H9 (cell line): ENCODE results near the gene LRRC27. TPM values are rescaled to one million over a fixed set of nuclear protein-coding genes. Genes with fewer than 3 reads are reported as not detected.

ENCODE experiments used
- DNase-seq: peaks from one replicate; pipeline ENCODE4 v3.0.0-alpha.2; 2017
- H2AFZ ChIP-seq: one replicate; pipeline ENCODE4 v1.6.1; 2013; ENCODE audit warnings: mild to moderate bottlenecking, low read length, control low read depth, moderate library complexity
- H2AK5ac ChIP-seq: 2 replicates; pipeline ENCODE4 v1.6.1; 2013; ENCODE audit warnings: low read length, control low read depth, mixed read lengths; ENCODE audit not compliant: insufficient read length
- H2BK120ac ChIP-seq: one replicate; pipeline ENCODE4 v1.6.1; 2013; ENCODE audit warnings: low read depth, mild to moderate bottlenecking, low read length, control low read depth, inconsistent platforms; ENCODE audit not compliant: poor library complexity, severe bottlenecking
- H2BK12ac ChIP-seq: 2 replicates; pipeline ENCODE4 v1.6.1; 2013; ENCODE audit warnings: low read length, control low read depth, mixed read lengths, low read depth; ENCODE audit not compliant: insufficient read length
- H2BK15ac ChIP-seq: 2 replicates; pipeline ENCODE4 v1.6.1; 2013; ENCODE audit warnings: low read depth, low read length, control low read depth
- H2BK20ac ChIP-seq: one replicate; pipeline ENCODE4 v1.6.1; 2013; ENCODE audit warnings: low read depth, mild to moderate bottlenecking, low read length, control low read depth, inconsistent platforms; ENCODE audit not compliant: poor library complexity, severe bottlenecking
- H2BK5ac ChIP-seq: 2 replicates; pipeline ENCODE4 v1.6.1; 2013; ENCODE audit warnings: low read length, control low read depth, mixed read lengths; ENCODE audit not compliant: insufficient read length
- H3K14ac ChIP-seq: 2 replicates; pipeline ENCODE4 v1.6.1; 2013; ENCODE audit warnings: low read length, control low read depth; ENCODE audit not compliant: insufficient read depth
- H3K18ac ChIP-seq: 2 replicates; pipeline ENCODE4 v1.6.1; 2013; ENCODE audit warnings: low read depth, mild to moderate bottlenecking, mixed read lengths, low read length, control low read depth; ENCODE audit not compliant: insufficient read length
- H3K23ac ChIP-seq: 2 replicates; pipeline ENCODE4 v1.6.1; 2013; ENCODE audit warnings: low read length, control low read depth, mixed read lengths, low read depth; ENCODE audit not compliant: insufficient read length
- H3K23me2 ChIP-seq: 2 replicates; pipeline ENCODE4 v1.6.1; 2013; ENCODE audit warnings: low read depth, mild to moderate bottlenecking, mixed read lengths, low read length, control low read depth; ENCODE audit not compliant: insufficient read length, poor library complexity, severe bottlenecking
- H3K27ac ChIP-seq: 2 replicates; pipeline ENCODE4 v1.5.1; 2013; ENCODE audit warnings: low read length, control low read depth, mixed read lengths, low read depth; ENCODE audit not compliant: insufficient read length
- H3K27me3 ChIP-seq: 2 replicates; pipeline ENCODE4 v1.6.1; 2013; ENCODE audit warnings: low read length, control low read depth, inconsistent platforms; ENCODE audit not compliant: insufficient read depth
- H3K4ac ChIP-seq: 2 replicates; pipeline ENCODE4 v1.6.1; 2013; ENCODE audit warnings: low read depth, mild to moderate bottlenecking, control low read depth, inconsistent platforms, low read length, moderate library complexity
- H3K4me1 ChIP-seq: 2 replicates; pipeline ENCODE4 v1.6.1; 2013; ENCODE audit warnings: low read length, control low read depth, inconsistent platforms; ENCODE audit not compliant: insufficient read depth
- H3K4me2 ChIP-seq: 2 replicates; pipeline ENCODE4 v1.6.1; 2013; ENCODE audit warnings: low read length, control low read depth, mixed read lengths; ENCODE audit not compliant: insufficient read length, insufficient read depth
- H3K56ac ChIP-seq: 2 replicates; pipeline ENCODE4 v1.6.1; 2013; ENCODE audit warnings: low read depth, mild to moderate bottlenecking, mixed read lengths, low read length, control low read depth; ENCODE audit not compliant: insufficient read length
- H3K79me1 ChIP-seq: 2 replicates; pipeline ENCODE4 v1.6.1; 2013; ENCODE audit warnings: low read depth, mild to moderate bottlenecking, moderate library complexity, low read length, control low read depth, inconsistent platforms; ENCODE audit not compliant: insufficient read depth, poor library complexity, severe bottlenecking
- H3K79me2 ChIP-seq: 2 replicates; pipeline ENCODE4 v1.6.1; 2013; ENCODE audit warnings: low read length, control low read depth, inconsistent platforms; ENCODE audit not compliant: insufficient read depth
- H3K9ac ChIP-seq: 2 replicates; pipeline ENCODE4 v1.6.1; 2013; ENCODE audit warnings: low read length, control low read depth, mixed read lengths; ENCODE audit not compliant: insufficient read length; ENCODE audit errors: extremely low read depth
- H3K9me3 ChIP-seq: one replicate; pipeline ENCODE4 v1.6.1; 2013; ENCODE audit warnings: low read depth, low read length, inconsistent platforms; ENCODE audit not compliant: control insufficient read depth
- H3T11ph ChIP-seq: one replicate; pipeline ENCODE4 v1.6.1; 2013; ENCODE audit warnings: mild to moderate bottlenecking, low read length, control low read depth, inconsistent platforms
- H4K20me1 ChIP-seq: one replicate; pipeline ENCODE4 v1.6.1; 2013; ENCODE audit not compliant: control insufficient read depth, insufficient read length, insufficient read depth
- H4K5ac ChIP-seq: 2 replicates; pipeline ENCODE4 v1.6.1; 2013; ENCODE audit warnings: low read depth, mild to moderate bottlenecking, mixed read lengths, low read length, control low read depth; ENCODE audit not compliant: insufficient read length
- H4K8ac ChIP-seq: replicated peaks from 2 replicates; pipeline ENCODE4 v1.6.1; 2013; ENCODE audit warnings: low read length, control low read depth, mixed read lengths, low read depth; ENCODE audit not compliant: insufficient read length
- H4K91ac ChIP-seq: 2 replicates; pipeline ENCODE4 v1.6.1; 2013; ENCODE audit warnings: low read depth, mild to moderate bottlenecking, moderate library complexity, mixed read lengths, low read length, control low read depth; ENCODE audit not compliant: insufficient read length
- H3K27ac Mint-ChIP-seq, 3 experiments: 2 replicates in 2 of 3; 3 replicates in 1 of 3; pipeline ENCODE4 v1.8.0; 2020 to 2021; ENCODE audit warnings: mixed read lengths in 3 of 3, mild to moderate bottlenecking in 1 of 3, moderate library complexity in 1 of 3
- H3K27me3 Mint-ChIP-seq: 2 replicates; pipeline ENCODE4 v1.8.0; 2021; ENCODE audit warnings: low read depth, mild to moderate bottlenecking, moderate library complexity, mixed read lengths
- H3K36me3 Mint-ChIP-seq, 3 experiments: 2 replicates in 2 of 3; 3 replicates in 1 of 3; pipeline ENCODE4 v1.8.0; 2020 to 2021; ENCODE audit warnings: low read depth in 3 of 3, mixed read lengths in 3 of 3; ENCODE audit not compliant: insufficient read depth in 1 of 3
- H3K4me1 Mint-ChIP-seq, 2 experiments: 2 replicates each; pipeline ENCODE4 v1.8.0; 2020; ENCODE audit warnings: mixed read lengths in 2 of 2
- H3K4me3 Mint-ChIP-seq, 2 experiments: 2 replicates in 1 of 2; 3 replicates in 1 of 2; pipeline ENCODE4 v1.8.0; 2020 to 2021; ENCODE audit warnings: mild to moderate bottlenecking in 2 of 2, mixed read lengths in 2 of 2, moderate library complexity in 1 of 2
- H3K9me3 Mint-ChIP-seq, 2 experiments: 2 replicates in 1 of 2; 3 replicates in 1 of 2; pipeline ENCODE4 v1.8.0; 2020; ENCODE audit warnings: mild to moderate bottlenecking in 2 of 2, mixed read lengths in 2 of 2, moderate library complexity in 1 of 2
- WGBS: extraction: QIAGEN DNeasy Blood & Tissue Kit; methylation state at CpG from one replicate; pipeline ENCODE4 v1.1.7; 2013; ENCODE audit warnings: missing lambda C conversion rate, low lambda C conversion rate, mixed read lengths; ENCODE audit not compliant: insufficient read length; ENCODE audit errors: extremely low coverage; 5-methylcytosine and 5-hydroxymethylcytosine counted together
- total RNA-seq: library from RNA; stranded (reverse); gene quantifications from 2 replicates; pipeline ENCODE4 v1.2.1, GENCODE V29; 2021
- TF ChIP-seq, protein P1 (sequence below): fragments of 200-600 bp; sonication (generic); conservative IDR thresholded peaks from 3 replicates; pipeline ENCODE4 v1.8.0; 2021; ENCODE audit warnings: antibody characterized with exemption, mild to moderate bottlenecking

Gene LRRC27
- total RNA-seq, 1 experiment from 2014 or later, result 2.7 TPM

GRCh38 chr10:132282667-132283603, 49.1 kb upstream of the LRRC27 start:
- H3K56ac ChIP-seq, result no peak overlapping the region
- H3K79me2 ChIP-seq, result no peaks in the 10 kb centered on the region; the same call in 1 of the 2 replicates
- no peak overlapping the region for H4K8ac ChIP-seq
- no peak overlapping the region for H4K91ac ChIP-seq
- H3K79me1 ChIP-seq, result no peaks in the 10 kb centered on the region
- H4K20me1 ChIP-seq, result peaks cover 2% of the 10 kb centered on the region
- peaks cover 3% of the 10 kb centered on the region; the same call in 1 of the 2 replicates for H3K27me3 Mint-ChIP-seq
- no peaks in the 10 kb centered on the region for H3K9me3 ChIP-seq
- no peak overlapping the region for H3K4ac ChIP-seq
- no peak overlapping the region for H3T11ph ChIP-seq
- no peak overlapping the region for H3K4me3 Mint-ChIP-seq
- peaks cover 4 to 9% of the 10 kb centered on the region in 2 experiments for H3K4me1 Mint-ChIP-seq
- no peak for DNase-seq
- WGBS, result no CpG with 5 or more reads among the region's 36 CpGs
- TF ChIP-seq, protein P1, sequence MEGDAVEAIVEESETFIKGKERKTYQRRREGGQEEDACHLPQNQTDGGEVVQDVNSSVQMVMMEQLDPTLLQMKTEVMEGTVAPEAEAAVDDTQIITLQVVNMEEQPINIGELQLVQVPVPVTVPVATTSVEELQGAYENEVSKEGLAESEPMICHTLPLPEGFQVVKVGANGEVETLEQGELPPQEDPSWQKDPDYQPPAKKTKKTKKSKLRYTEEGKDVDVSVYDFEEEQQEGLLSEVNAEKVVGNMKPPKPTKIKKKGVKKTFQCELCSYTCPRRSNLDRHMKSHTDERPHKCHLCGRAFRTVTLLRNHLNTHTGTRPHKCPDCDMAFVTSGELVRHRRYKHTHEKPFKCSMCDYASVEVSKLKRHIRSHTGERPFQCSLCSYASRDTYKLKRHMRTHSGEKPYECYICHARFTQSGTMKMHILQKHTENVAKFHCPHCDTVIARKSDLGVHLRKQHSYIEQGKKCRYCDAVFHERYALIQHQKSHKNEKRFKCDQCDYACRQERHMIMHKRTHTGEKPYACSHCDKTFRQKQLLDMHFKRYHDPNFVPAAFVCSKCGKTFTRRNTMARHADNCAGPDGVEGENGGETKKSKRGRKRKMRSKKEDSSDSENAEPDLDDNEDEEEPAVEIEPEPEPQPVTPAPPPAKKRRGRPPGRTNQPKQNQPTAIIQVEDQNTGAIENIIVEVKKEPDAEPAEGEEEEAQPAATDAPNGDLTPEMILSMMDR, result no peak
- no peak overlapping the region for H3K9ac ChIP-seq
- no peaks in the 10 kb centered on the region; a peak in 1 of 7 replicates for H3K36me3 Mint-ChIP-seq
- H3K14ac ChIP-seq, result no peak overlapping the region; the same call in 1 of the 2 replicates
- no peak overlapping the region for H2BK15ac ChIP-seq
- H3K9me3 Mint-ChIP-seq, result peaks cover 0 to 3% of the 10 kb centered on the region in 2 experiments; a peak in 2 of 5 replicates
- no peak overlapping the region for H2AFZ ChIP-seq
- no peak overlapping the region for H2BK20ac ChIP-seq
- no peaks in the 10 kb centered on the region for H3K23me2 ChIP-seq
- H3K27me3 ChIP-seq, result no peaks in the 10 kb centered on the region
- H3K27ac Mint-ChIP-seq, result peak overlapping the region in 1 of 3 experiments; percentile 66; a peak in 2 of 7 replicates
- H2AK5ac ChIP-seq, result no peak overlapping the region
- H2BK120ac ChIP-seq, result no peak overlapping the region
- no peak overlapping the region for H3K27ac ChIP-seq
- H2BK12ac ChIP-seq, result no peak overlapping the region
- no peak overlapping the region for H3K4me2 ChIP-seq
- H3K18ac ChIP-seq, result no peak overlapping the region
- no peak overlapping the region for H4K5ac ChIP-seq
- H3K4me1 ChIP-seq, result no peaks in the 10 kb centered on the region
- H2BK5ac ChIP-seq, result no peak overlapping the region
- H3K23ac ChIP-seq, result no peak overlapping the region
